Activated CD4-positive, CD25-positive, alpha-beta regulatory T cell (primary cell): ENCODE data around the gene SLC35A5.

ENCODE experiments used
- DNase-seq, 4 experiments: peaks; one replicate each; lab custom pipeline; 2025; lab: John Stamatoyannopoulos, UW

Gene SLC35A5

GRCh38 chr3:112572701-112573100 is 10.9 kb downstream of the SLC35A5 start:
- DNase-seq = no peak

DNA sequence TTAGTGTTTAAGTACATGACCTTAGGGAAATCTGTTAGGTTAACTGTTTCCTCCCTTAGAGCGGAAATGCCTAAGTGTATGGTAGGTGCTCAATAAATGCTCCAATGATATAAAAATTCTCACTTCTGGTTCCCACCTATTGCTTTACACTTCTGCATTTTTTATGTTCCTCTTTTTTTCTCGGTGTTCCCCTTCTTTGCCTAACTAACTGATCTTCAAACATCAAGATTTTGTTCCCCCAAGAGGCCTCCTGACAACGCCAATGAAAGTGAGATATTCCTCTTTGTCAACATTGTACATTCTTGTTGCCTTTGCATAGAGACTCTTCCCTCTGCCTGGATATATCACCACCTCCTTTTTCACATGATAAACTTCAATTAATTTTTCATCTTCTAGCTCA is 17.4 kb downstream of the SLC35A5 start:
- DNase-seq = no peak

- no peak for DNase-seq
Observed at GRCh38 chr3:112579697-112580096, 17.9 kb downstream of the SLC35A5 start.

DNA sequence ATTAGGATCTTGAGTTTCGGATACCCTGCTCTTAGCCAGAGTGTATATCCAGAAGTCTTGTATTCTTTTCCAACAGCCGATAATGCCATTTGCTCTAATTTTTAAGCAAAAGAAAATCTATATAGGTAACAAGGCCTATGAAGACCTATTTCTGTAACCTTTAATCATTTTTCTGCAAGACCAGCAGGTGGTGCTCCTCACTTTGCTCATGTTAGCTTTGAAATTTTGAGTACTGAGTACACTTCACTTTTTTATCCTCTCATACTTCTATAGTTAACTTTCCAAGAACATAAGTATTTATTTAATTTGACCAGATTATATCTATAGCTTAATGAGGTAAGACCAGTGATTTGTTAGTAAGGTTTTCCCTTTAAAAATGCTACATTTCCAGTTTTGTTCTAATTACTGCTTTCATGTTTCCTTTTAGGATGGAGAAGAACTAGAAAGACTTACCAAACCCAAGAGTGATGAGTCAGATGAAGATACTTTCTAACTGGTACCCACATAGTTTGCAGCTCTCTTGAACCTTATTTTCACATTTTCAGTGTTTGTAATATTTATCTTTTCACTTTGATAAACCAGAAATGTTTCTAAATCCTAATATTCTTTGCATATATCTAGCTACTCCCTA is 20.5 kb downstream of the SLC35A5 start:
- peak in 1 of 4 experiments; percentile 2 for DNase-seq

DNA sequence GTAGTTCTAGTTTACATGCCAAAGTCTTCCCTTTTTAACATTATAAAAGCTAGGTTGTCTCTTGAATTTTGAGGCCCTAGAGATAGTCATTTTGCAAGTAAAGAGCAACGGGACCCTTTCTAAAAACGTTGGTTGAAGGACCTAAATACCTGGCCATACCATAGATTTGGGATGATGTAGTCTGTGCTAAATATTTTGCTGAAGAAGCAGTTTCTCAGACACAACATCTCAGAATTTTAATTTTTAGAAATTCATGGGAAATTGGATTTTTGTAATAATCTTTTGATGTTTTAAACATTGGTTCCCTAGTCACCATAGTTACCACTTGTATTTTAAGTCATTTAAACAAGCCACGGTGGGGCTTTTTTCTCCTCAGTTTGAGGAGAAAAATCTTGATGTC is 21.3 kb downstream of the SLC35A5 start:
- no peak for DNase-seq

GRCh38 chr3:112585782-112586181 is 23.9 kb downstream of the SLC35A5 start:
- DNase-seq = no peak

- no peak for DNase-seq
Observed at GRCh38 chr3:112587336-112587735, 25.5 kb downstream of the SLC35A5 start.

- DNase-seq = no peak
Observed at GRCh38 chr3:112593258-112593657, 31.4 kb downstream of the SLC35A5 start.

DNA sequence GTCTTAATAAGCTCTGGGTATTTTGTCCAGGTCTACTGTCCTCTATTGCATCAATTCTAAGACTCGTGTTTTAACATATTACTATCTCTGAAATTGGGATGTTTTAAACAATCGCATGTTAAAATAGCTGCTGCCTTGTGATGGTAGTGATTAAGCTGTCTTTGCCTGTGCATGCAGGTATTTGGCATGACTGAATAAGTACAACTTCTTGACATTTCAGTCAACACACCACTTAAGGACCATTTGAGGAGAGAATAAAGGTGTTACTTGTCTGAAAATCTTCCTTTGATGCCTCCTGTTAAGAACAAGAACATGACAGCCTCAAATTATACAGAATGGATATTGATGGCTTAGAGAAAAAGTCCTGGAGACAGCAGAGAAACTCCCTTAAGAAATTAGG is 33.0 kb downstream of the SLC35A5 start:
- DNase-seq = no peak

- DNase-seq = no peak
Observed at GRCh38 chr3:112597945-112598344, 36.1 kb downstream of the SLC35A5 start.

GRCh38 chr3:112598731-112599130 is 36.9 kb downstream of the SLC35A5 start:
- no peak for DNase-seq

DNA sequence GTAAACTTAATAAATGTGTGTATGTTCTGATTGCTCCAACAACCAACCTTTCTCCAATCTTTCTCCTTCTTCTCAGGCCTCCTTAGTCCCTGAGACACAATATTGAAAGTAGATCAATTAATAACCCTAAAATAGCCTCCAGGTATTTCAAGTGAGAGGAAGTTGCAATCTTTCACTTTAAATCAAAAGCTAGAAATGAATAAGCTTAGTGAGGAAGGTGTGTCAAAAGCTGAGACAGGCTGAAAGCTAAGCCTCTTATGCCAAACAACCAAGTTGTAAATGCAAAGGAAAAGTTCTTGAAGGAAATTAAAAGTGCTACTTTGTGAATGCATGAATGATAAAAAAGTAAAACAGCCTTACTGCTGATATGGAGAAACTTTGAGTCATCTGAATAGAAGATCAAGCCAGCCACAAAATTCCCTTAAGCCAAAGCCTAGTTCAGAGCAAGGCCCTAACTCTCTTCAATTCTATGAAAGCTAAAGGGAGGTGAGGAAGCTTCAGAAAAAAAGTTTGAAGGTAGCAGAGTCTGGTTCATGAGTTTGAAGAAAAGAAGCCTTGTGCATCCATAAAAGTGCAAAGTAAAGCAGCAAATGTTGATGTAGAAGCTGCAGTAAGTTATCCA is 40.5 kb downstream of the SLC35A5 start:
- no peak for DNase-seq

GRCh38 chr3:112604536-112604935 is 42.7 kb downstream of the SLC35A5 start:
- DNase-seq = no peak

DNA sequence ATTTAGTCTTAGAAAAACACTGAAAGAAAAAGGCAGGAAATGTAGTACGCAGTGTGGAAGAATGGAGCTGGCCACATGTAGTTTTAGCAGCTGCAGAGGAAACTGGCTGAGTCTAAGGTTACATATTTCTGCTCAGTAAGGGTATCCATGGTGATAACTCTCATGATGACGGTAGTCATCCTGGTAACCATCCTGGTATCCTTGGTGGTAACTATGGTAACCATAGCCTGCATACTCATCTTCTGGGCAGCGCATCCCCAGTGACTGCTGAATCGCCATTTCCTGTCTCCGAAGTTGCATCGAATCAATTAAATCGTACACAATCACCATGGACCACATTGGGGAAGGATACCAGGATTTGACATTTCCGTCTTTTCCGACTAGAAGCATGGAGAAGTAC is 43.4 kb downstream of the SLC35A5 start:
- DNase-seq = no peak

GRCh38 chr3:112606098-112606497 is 44.3 kb downstream of the SLC35A5 start:
- DNase-seq = no peak

DNA sequence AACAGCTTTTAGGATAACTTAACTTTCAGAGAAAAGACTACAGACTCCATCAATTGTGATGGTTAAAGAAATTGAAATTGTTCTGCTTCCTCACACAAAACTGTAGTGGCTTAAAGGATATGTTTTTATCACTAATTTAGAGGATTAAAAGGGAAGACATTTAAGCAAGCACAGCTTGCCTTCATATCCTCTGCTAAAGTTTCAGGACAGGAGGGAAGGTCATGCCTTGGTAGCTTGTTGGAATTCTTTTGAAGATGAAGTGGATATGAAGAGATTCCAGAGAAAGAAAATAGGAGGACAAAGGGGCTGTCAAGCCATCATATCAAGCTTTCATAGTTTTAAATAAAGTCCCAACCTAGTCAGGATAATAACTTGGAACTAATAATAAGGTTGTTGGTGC is 46.0 kb downstream of the SLC35A5 start:
- no peak for DNase-seq

- no peak for DNase-seq
Observed at GRCh38 chr3:112610121-112610520, 48.3 kb downstream of the SLC35A5 start.

GRCh38 chr3:112611752-112612515 is 50.1 kb downstream of the SLC35A5 start:
- DNase-seq = no peak

DNA sequence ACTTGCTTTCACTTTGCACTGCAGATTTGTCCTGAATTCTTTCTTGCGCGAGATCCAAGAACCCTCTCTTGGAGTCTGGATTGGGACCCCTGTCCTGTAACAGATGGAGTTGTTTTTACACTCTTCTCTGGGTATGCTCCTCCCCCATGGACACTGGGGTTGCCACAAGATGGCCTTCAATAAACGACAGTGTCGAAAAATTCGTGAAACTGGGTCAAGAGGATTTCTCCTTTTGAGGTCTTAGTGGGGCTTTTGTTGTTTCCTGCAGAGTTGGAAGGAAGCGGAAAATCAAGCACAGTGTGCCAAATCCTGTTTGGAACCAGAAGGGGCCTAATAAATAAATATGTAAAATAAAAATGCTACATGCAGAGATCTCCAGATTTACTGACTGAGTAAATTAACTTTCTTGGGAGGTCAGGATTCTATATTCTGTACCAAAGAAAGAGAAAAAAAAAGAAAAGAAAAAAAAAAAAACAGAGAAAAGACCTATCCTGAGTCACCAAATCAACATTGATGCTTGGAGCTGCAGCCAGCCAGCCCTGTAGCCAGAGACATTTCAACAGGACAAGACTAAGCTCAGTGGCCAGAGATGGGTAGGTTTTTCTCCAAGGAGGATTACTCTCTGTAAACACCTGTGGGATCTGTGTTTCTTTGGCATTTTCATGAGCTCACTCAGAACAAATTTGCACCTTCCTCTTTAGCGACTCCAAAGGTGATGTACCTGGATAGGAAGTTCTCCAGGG is 54.3 kb downstream of the SLC35A5 start:
- DNase-seq = no peak

DNA sequence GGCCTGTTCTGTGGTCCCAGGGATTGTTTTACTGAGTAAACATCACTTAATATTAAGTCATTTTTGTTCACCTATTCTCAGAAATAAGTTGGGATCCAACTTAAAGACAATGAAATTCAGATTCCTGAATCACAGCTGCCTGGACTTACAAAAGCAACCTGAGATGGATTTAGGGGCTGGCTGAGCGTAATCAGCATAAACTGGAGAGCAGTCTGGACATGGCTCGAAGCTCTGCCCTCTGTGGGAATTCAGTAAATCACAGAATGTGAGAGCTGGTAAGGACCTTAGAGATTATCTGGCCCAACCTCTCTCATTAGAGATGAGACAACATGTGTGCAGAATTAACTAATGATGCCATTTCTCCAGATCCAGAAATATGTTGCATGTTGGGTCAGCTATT is 55.4 kb downstream of the SLC35A5 start:
- DNase-seq = no peak

DNA sequence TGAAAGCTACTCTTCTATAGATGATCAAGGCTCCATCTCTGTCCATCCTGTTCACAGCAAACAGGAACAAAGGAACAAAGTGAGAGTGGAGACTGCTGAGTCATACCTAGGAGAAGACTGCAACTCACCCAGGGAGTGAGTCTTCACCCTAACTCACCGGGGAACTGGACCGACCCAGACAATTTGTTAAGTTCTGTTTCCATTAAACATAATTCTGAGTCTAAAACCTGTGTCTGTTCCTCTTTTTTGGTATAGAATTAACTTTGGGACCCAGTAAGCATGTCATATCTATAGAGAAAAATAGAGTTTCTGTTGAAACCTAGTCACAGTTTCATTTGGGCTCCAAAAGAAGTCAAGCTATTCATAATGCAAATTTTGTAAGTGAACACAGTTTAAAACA is 57.5 kb downstream of the SLC35A5 start:
- no peak for DNase-seq

DNA sequence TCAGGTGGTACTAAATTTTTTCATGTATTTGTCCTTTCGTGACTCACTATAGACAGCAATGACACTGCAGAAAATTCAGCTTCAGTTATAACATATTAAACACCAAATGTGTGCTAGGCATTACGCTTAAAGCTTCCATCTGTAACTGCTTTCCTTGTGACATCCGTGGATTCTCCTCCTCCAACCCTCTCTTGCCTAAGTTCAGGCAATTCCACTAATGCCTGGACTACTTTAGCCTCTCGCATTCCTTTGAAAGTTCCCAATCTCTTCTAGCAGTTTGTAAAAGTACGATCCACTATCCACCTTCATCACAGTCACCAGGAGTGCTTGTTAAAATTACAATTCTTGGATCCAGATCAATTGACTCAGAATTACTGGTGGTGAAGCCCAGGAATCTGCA is 61.4 kb downstream of the SLC35A5 start:
- DNase-seq = no peak

DNA sequence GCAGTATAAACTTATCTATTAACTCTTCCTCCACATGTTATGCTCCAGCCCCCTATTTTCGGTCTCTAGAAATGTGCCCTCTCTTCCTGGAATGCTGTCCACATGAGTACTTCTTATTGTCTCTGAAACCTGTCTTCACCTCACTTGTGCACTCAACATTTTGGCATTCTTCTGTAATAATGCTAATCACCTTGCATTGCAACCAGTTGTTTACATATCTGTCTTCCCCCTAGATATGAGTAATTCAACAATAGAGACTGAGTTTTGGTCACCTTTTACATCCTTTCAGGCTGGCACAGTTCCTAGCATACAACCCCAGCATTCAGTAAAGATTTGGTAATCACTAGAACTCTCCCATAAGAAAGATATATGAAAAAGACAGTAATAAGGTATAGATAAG is 61.9 kb downstream of the SLC35A5 start:
- DNase-seq = no peak
